Choroid plexus epithelial cell (primary cell): Measurements from ENCODE around the gene MFAP3.

Experiments used
- DNase-seq: peaks from one replicate; pipeline ENCODE4 v3.0.0-alpha.2; 2010; ENCODE audit warnings: low read depth
- H3K4me3 ChIP-seq: 2 replicates; pipeline ENCODE4 v1.5.1; 2011; ENCODE audit warnings: low read depth, mild to moderate bottlenecking, control low read depth, low read length, moderate library complexity
- TF ChIP-seq, protein P1 (sequence below): conservative IDR thresholded peaks from 2 replicates; pipeline ENCODE4 v1.5.1; 2011; ENCODE audit warnings: low read depth, mild to moderate bottlenecking, control low read depth, inconsistent platforms, low read length, moderate library complexity

Gene MFAP3

DNA sequence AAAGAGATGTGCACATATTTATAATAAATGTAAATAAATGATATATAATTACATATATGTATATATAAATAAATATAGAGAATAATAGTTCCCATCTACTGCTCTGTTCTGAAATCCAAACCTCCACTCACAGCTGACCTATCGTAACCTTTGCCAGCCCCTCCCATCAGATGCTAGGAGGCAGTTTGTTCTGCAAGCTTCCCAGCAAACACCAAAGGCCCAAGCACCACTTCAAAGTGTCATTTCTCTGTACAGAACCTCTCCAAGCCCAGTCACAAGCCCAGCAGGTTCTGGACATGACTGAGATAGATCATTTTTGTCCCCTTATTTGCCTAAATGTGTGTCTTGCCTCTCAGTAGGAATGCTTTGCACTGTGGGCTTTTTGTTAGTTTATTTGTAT, 62.4 kb downstream of the MFAP3 start:
- no peak for DNase-seq
- H3K4me3 ChIP-seq = no peak overlapping the region
- TF ChIP-seq, protein P1, sequence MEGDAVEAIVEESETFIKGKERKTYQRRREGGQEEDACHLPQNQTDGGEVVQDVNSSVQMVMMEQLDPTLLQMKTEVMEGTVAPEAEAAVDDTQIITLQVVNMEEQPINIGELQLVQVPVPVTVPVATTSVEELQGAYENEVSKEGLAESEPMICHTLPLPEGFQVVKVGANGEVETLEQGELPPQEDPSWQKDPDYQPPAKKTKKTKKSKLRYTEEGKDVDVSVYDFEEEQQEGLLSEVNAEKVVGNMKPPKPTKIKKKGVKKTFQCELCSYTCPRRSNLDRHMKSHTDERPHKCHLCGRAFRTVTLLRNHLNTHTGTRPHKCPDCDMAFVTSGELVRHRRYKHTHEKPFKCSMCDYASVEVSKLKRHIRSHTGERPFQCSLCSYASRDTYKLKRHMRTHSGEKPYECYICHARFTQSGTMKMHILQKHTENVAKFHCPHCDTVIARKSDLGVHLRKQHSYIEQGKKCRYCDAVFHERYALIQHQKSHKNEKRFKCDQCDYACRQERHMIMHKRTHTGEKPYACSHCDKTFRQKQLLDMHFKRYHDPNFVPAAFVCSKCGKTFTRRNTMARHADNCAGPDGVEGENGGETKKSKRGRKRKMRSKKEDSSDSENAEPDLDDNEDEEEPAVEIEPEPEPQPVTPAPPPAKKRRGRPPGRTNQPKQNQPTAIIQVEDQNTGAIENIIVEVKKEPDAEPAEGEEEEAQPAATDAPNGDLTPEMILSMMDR = no peak

DNA sequence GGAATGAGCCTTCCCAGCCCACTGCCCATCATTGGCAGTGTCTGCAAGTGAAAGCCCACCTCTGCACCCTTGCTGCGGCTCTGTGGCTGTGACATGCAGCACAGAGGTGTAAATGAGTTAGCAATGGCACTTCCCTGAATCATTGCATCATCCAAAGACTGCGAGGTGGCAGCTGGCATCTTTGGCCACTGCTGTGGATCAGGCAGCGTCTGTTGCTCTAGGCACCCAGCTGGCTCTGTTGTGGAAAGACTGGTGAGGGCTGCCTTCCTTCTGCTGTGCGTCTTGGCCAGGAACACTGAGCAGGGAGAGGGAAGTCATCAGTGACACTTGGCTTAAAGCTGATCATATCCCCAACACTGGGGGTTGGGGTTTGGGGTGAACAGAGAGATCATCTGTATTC, 64.5 kb downstream of the MFAP3 start:
- no peak overlapping the region for H3K4me3 ChIP-seq

More for the DNA sequence above, 64.5 kb downstream of the MFAP3 start:
- DNase-seq = no peak
- TF ChIP-seq, protein P1 = no peak
